ENCODE results near the gene TMEM203.

Gene TMEM203

DNA sequence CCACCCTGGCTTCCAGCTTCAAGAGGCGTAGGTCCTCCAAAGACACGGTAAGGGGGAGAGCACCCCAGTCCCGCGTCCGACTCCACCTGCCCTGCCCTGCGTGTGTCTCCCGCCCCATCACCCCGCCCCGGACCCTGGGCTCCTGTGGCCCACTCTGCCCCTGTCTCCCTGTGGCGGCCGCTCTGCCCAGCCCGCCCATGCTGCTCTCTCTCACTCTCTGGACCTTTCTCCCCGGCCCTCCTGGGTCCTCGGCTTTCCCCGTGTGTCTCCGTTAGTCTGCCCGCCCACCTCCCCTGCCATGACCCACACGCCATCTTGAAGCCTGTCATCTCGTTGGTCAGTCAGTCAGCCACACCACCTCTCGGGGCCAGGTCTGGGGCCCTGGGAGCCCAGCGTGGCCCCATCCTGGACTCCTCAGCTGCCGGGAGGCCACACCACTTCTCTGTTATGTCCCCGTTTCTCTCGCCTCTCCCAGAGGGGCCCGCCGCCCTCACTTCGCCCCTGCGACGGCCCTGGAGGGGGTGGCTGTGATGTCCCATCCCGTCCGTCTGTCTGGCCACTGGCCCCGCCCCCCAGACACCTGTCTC is 40.1 kb downstream of the TMEM203 start:
- no peak for DNase-seq (ENCODE audit: low spot score)

DNA sequence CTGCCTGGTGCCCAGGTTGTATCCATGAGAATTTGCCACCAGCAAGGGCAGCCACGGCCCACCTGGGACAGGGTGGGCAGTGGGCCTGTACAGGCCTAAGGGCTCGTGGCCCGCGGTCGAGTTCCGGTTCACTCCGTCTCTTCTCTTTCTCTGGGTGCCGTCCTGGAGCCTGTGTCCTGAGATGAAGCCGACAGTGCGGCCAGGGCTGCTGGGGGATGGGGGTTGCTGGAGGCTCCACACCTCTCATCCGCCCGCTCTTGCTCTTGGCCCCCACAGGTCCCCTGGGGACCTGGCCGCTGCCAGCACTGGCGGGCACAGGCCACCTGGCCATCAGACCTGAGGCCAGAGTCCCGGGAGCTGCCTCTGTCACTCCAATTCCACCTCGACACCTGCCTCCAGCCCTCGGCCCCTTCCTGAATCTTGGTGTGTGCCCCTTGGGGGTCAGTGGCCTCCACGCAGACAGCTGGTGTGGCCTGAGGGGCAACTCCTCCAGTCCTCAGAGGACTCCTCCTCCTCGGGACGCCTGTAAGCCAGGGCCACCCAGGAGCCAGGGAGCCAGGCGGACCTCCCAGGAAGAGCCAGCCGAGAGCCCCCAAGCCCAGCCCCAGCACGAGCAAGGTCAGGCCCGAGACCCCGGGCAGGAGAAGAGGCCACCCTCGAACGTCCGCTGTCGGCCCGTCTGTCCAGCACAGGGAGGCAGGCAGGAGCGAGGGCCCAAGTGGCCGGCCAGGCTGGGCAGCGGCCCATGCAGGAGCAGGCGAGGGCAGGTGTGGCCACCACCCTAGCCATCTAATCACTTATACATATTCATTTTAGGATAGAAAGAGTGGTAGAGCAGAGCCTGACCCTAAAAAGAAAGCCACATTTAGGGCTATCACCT is 40.8 kb downstream of the TMEM203 start:
- DNase-seq (ENCODE audit: low spot score): no peak

DNA sequence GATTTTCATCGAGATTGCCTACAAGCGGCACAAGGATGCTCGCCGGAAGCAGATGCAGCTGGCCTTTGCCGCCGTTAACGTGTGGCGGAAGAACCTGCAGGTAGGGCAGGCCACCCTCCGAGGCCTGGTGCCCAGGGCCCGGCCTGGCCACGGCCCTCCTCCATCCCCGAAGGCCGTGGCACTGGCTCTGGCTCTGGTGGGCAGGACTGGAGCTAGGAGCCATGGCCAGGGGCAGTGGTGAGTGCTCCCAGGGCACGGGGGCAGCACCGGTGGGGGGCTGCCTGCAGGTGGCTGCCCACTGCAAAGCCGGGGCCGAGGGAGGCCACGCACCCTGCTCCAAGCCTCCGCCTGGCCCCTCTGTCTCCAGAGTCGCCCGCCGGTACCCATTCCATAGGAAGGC is 41.6 kb downstream of the TMEM203 start:
- DNase-seq (ENCODE audit: low spot score): no peak

DNA sequence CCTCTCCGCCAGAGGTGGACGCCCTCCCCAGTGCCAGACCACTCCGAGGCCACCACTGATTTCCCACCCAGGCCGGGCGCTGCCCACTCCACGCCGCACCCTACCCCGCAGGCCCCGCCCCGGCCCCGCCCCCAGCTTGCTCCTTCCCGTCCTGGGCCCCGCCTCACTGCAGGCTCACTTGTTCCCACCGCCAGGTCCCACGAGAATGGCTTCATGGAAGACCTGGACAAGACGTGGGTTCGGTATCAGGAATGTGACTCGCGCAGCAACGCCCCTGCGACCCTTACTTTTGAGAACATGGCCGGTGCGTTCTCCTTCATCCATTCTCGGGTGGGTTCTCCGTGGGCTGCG is 42.1 kb downstream of the TMEM203 start:
- DNase-seq (ENCODE audit: low spot score): no peak

DNA sequence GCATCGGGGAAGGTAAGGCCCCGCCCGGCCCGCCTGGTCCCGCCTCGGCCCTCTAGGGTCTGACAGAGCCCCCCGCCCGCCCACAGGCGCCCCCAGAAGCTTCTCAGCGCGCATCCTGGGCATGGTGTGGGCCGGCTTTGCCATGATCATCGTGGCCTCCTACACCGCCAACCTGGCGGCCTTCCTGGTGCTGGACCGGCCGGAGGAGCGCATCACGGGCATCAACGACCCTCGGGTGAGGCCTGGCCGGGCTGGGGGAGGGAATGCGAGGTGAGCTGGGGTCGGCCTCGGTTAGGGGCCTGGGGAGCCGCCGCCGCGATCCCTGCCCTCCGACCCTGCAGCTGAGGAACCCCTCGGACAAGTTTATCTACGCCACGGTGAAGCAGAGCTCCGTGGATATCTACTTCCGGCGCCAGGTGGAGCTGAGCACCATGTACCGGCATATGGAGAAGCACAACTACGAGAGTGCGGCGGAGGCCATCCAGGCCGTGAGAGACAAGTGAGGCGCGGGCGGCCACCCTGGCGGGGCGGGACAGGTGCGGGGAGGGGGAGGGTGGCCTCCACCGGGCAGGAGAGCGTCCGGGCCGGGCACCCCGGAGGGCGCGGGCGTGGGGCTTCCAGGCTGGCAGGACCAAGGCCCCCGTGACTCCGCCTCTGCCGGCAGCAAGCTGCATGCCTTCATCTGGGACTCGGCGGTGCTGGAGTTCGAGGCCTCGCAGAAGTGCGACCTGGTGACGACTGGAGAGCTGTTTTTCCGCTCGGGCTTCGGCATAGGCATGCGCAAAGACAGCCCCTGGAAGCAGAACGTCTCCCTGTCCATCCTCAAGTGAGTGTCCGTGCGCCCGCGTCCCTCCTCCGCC is 42.7 kb downstream of the TMEM203 start:
- DNase-seq (ENCODE audit: low spot score): no peak

DNA sequence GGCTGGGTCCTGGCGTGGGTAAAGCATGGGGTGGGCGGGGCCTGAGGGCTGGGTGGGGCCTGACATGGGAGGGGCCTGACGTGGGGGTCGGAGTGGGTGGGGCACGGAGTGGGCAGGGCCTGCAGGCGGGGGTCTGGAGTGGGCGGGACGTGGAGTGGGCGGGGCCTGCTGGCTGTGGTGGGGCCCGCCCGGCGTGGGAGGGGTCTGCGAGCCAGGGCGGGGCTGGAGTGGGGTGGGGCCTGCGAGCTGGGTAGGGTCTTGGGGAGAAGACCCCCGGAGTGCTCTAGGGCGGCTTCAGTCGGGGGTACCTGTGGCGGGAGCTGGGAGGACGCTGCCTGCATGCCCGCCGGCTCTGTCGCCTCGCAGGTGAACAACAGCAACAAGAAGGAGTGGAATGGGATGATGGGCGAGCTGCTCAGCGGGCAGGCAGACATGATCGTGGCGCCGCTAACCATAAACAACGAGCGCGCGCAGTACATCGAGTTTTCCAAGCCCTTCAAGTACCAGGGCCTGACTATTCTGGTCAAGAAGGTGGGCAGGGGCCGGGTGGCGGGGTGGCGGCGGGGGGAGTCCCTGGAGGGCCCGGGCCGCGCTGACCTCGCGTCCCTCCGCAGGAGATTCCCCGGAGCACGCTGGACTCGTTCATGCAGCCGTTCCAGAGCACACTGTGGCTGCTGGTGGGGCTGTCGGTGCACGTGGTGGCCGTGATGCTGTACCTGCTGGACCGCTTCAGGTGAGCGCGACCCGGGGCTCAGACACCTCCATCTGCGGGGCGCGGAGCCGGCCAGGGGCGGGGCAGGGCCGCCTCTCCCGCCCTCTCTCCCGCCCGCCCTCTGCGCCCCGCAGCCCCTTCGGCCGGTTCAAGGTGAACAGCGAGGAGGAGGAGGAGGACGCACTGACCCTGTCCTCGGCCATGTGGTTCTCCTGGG is 43.6 kb downstream of the TMEM203 start:
- no peak for DNase-seq (ENCODE audit: low spot score)

DNA sequence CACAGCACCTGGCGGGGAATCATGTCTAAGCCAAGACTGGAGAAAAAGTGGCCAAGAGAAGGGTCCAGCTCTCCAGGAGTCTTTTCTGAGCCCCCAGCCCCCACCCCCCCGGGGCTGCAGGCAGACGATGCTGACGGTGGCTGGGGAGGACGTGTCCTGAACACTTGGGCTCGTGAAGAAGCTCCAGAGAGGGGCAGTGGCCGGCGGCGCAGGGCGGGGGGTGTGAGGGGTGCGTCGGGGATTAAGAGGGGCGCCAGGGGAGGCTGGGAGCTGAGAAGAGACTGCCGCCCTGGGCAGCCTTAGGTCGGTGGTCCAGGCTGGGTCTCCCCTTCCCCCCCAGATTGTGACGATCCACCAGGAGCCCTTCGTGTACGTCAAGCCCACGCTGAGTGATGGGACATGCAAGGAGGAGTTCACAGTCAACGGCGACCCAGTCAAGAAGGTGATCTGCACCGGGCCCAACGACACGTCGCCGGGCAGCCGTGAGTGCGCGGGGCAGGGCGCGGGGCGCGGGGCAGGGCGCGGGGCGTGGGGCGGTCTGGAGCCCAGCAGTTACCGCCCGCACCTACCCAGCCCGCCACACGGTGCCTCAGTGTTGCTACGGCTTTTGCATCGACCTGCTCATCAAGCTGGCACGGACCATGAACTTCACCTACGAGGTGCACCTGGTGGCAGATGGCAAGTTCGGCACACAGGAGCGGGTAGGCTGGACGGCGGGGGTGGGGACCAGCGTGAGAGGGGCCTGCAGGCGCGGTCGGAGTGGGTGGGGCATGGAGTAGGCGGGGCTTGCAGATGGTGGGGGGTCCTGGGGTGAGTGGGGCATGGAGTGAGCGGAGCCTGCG is 44.5 kb downstream of the TMEM203 start:
- no peak for DNase-seq (ENCODE audit: low spot score)

DNA sequence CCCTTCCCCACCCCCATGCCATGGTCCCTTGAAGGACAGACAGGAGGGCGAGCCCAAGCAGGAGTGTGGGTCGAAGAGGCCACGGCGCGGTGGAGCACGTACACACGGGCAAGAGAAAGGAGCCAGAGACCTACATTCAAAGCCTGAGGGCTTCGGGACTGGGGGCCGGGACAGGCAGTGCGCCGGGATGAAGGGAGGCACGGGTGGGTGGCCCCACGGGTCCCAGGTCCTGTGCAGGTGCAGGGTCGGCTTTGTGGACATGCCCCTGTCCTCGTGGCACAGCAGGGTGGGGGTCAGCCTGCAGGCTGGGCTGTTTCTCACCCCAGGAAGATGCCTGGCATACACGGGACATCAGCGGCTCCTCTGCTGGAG is 45.4 kb downstream of the TMEM203 start:
- DNase-seq (ENCODE audit: low spot score): no peak

DNA sequence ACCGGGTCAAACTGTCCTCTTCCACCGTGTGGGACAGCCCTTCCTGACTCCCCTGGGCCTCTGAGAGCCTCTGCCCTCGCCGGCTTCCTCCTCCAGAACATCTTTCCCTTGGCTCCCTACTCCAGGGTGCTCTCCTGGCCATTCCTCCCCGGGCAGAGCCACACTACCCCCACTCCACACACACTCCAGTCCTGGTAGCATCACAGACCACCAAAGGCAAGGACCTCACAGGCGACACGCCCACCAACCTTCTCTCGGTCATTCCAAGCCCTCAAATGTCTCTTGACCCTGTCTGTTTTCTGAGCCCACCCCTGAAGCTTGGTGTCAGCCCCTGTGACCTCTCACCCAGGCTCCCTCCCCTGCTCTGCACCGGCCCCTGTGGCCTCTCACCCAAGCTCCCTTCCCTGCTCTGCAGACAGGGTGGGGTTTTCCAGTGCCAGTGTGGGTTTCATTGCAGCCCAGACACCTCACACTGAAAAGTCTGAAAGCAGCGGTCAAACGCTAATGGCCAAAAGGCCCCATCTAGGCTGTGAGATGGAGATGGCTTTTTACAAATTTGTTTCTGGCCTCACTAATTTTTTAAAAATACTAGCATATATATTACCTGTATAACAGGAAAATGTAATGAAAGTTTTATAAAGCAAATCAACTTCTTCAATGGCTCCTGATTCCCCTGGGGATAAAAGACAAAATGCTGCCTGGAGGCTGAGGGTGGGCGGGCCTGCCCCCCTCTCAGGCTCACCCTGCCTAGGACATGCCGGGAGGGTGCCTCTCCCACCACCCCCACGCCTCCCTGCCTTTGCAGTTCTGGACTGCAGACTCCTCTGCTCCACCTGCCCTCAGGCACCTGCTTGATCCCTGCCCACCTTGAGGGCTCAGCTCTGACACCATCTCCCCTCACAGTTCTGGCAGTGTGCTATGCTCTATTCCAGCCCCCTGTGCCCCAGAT is 46.1 kb downstream of the TMEM203 start:
- DNase-seq (ENCODE audit: low spot score): no peak

DNA sequence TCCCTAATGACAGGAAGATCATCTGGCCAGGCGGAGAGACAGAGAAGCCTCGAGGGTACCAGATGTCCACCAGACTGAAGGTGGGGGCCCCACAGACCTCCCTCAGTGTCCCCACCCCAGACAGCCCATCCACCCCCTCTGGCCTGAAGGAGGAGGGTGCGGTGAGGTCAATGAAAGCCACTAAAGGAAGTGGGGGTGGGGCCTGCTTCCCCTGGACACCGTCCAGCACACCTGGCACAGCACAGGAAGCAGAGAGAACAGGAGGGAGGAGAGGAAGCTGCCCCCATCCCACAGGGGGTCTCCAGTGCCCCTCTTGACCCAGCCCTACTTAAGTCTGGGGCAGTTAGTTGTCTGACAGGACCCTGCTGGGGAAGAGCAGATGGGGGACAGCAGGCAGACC is 46.8 kb downstream of the TMEM203 start:
- no peak for DNase-seq (ENCODE audit: low spot score)

DNA sequence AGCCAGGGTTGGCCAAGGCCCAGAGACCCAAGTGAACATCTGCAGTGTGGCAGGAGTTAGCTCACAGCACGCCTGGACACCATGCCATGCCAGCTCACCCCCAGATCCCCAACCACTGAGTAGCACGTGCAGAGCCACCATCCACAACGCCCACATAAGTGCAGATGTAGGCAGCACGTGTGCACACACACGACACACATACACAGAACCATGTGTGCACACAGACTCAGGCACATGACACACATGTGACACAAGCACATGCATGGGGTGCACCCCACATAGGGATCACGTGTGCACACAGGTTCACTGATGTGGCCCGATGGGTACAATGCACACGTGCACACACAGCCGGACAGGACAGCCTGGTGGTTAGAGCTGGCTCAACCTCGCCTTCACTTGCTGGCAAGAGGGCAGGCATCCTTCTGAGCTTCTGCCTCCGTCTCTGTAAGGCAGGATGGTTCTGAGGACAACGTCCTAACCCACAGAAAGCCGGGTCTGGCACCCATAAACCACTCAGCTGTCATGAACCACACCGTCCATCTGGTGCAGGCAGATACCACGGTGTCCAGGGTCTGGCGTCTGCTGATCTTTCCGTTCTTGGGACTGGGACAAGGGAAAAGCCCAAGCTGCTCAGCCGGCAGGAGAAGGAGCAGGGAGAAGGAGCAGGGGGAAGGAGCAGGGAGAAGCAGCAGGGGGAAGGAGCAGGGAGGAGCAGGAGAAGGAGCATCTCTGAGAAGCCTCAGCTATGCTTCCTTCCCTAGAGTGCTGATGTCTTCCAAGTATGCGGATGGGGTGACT is 47.6 kb downstream of the TMEM203 start:
- DNase-seq (ENCODE audit: low spot score): no peak

DNA sequence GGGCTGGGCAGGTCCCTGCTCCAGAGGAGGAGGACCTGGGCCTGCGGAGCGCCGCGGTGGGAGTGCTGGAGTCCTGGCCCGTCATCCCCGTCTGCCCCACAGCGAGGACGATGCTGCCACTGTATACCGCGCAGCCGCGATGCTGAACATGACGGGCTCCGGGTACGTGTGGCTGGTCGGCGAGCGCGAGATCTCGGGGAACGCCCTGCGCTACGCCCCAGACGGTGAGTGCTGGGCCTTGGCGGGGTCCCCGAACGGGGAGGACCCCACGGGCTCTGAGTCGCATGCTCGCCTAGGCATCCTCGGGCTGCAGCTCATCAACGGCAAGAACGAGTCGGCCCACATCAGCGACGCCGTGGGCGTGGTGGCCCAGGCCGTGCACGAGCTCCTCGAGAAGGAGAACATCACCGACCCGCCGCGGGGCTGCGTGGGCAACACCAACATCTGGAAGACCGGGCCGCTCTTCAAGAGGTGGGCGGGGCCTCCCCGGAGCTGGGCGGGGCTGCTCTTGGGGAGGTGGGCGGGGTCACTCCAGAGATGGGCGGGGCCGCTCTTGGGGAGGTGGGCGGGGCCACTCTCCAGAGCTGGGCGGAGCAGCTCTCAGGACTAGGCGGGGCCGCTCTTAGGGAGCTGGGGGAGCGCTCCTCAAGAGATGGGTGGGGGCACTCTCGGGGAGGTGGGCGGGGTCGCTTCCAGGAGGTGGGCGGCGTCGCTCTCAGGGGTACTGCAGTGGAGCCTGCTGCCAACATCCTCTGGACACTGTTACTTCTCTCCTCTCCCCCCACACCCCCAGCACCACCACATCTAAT is 48.7 kb downstream of the TMEM203 start:
- no peak for DNase-seq (ENCODE audit: low spot score)

Measured in pons (tissue), 1 donor.